ENCODE data around the gene CACNA2D1.

DNA sequence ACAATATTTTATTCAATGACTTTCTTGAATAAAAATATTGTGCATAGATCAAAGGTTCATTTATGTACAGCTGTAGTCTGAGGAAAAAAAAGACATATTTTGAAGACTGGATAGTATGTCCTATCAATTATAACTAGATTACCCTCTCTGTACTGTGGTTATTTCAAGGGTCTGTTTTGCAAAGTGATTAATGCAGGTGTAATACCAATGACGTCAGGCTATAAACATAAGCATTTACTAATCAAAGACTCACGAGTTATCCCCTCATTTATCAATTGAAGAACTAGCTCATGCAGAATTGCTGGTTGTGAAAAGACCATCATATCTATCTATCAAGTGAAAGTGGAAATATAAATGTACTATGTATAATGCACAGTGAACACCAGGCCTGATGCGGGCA is 460.2 kb downstream of the CACNA2D1 start:
- TF ChIP-seq CTCF (IDR thresholded peaks at IDR 0.05): no peak
- TF ChIP-seq EP300 (IDR thresholded peaks at IDR 0.05): no peak
- no peak for TF ChIP-seq POLR2A (IDR thresholded peaks at IDR 0.05)
